ENCODE data around the gene STIM2.
"Not testable (repeated sequence)": the region's sequence is repeated elsewhere in the genome, so short reads cannot be mapped to it uniquely, and the experiment has no call there.

The STIM2 gene

GRCh38 chr4:26953366-26953765 lies 92.7 kb downstream of the STIM2 start:
- DNase-seq (ENCODE audit: low spot score) = no peak

GRCh38 chr4:26953770-26954423 lies 93.3 kb downstream of the STIM2 start:
- no peak for DNase-seq (ENCODE audit: low spot score)

GRCh38 chr4:26955241-26955640 lies 94.6 kb downstream of the STIM2 start:
- no peak for DNase-seq (ENCODE audit: low spot score)

GRCh38 chr4:26958925-26959653 lies 98.4 kb downstream of the STIM2 start:
- DNase-seq (ENCODE audit: low spot score) = no peak

GRCh38 chr4:26959654-26960047 lies 99.0 kb downstream of the STIM2 start:
- DNase-seq (ENCODE audit: low spot score) = no peak

- DNase-seq (ENCODE audit: low spot score) = no peak
Observed at GRCh38 chr4:26962720-26963119, 102.1 kb downstream of the STIM2 start.

GRCh38 chr4:26964512-26964911 lies 103.9 kb downstream of the STIM2 start:
- no peak for DNase-seq (ENCODE audit: low spot score)

GRCh38 chr4:26964994-26965393 lies 104.4 kb downstream of the STIM2 start:
- no peak for DNase-seq (ENCODE audit: low spot score)

- DNase-seq (ENCODE audit: low spot score) = not testable (repeated sequence)
Observed at GRCh38 chr4:26975464-26976181, 115.0 kb downstream of the STIM2 start.

GRCh38 chr4:26978387-26979053 lies 117.9 kb downstream of the STIM2 start:
- no peak for DNase-seq (ENCODE audit: low spot score)

GRCh38 chr4:26984896-26985295 lies 124.3 kb downstream of the STIM2 start:
- no peak for DNase-seq (ENCODE audit: low spot score)

- no peak for DNase-seq (ENCODE audit: low spot score)
Observed at GRCh38 chr4:26985873-26986272, 125.2 kb downstream of the STIM2 start.

- DNase-seq (ENCODE audit: low spot score) = no peak
Observed at GRCh38 chr4:26987191-26987590, 126.5 kb downstream of the STIM2 start.

GRCh38 chr4:26991057-26991456 lies 130.4 kb downstream of the STIM2 start:
- DNase-seq (ENCODE audit: low spot score) = no peak

GRCh38 chr4:26992657-26993361 lies 132.2 kb downstream of the STIM2 start:
- peak; percentile 14 for DNase-seq (ENCODE audit: low spot score)

GRCh38 chr4:26993539-26993938 lies 132.9 kb downstream of the STIM2 start:
- DNase-seq (ENCODE audit: low spot score) = no peak

- no peak for DNase-seq (ENCODE audit: low spot score)
Observed at GRCh38 chr4:26993967-26994366, 133.3 kb downstream of the STIM2 start.

- no peak for DNase-seq (ENCODE audit: low spot score)
Observed at GRCh38 chr4:26995316-26995715, 134.7 kb downstream of the STIM2 start.

GRCh38 chr4:26996745-26997144 lies 136.1 kb downstream of the STIM2 start:
- no peak for DNase-seq (ENCODE audit: low spot score)

GRCh38 chr4:26999689-27000088 lies 139.0 kb downstream of the STIM2 start:
- no peak for DNase-seq (ENCODE audit: low spot score)

- no peak for DNase-seq (ENCODE audit: low spot score)
Observed at GRCh38 chr4:27000122-27000521, 139.5 kb downstream of the STIM2 start.

GRCh38 chr4:27000820-27001219 lies 140.2 kb downstream of the STIM2 start:
- no peak for DNase-seq (ENCODE audit: low spot score)

Data from AG08396 (cell line).